ENCODE measurements around the gene PIK3C2B.

PIK3C2B gene

DNA sequence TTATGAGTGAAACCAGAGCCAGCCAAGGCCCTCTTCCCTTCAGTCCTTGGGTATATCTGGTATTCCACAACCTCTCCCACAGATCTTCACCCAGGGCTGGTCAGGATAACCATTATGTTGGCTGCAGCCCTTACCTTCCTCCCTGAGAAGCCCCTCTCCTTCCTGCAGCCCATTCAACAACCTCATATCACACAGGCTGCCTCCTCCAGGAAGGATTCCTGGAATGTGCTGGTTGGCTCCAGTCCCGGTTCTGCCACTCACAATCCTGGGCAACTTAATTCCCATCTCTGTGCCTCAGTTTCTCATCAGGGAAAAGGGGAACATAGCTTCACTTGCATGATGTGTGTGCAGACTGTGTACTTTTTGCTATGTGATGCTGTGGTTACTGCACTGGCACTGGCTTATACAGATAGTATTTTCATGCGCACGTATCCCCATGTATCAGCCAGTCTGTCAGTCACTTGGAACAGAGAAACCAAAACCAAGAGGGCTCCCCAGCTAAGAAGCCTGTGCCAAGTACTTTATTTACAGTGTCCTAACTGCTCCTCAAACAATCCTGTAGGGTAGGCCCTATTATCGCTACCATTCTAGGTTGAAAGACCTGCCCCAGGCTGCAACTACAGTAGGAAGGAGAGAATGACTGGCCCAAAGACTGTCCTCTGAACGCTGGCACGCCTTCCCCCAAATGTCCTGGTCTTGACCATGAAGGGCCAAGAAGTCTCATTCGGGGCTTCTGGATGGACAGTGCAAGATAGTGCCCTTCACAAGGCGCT is 43.1 kb downstream of the PIK3C2B start:
- no peak overlapping the region for H3K4me3 ChIP-seq (ENCODE audit: low read length in 2 of 2)
- peak overlapping the region; percentile 81 to 84 for H3K9ac ChIP-seq (ENCODE audit: low read depth in 1 of 2, low read length in 2 of 2)
- H3K4me1 ChIP-seq (ENCODE audit: control insufficient read depth in 2 of 2, insufficient read depth in 2 of 2, low read length in 2 of 2), result peaks cover 55 to 63% of the 10 kb centered on the region in 2 donors
- no peaks in the 10 kb centered on the region for H3K27me3 ChIP-seq (ENCODE audit: control insufficient read depth in 2 of 2, insufficient read depth in 2 of 2, low read length in 2 of 2)
- peaks cover 29 to 44% of the 10 kb centered on the region in 2 donors for H3K36me3 ChIP-seq (ENCODE audit: control insufficient read depth in 2 of 2, insufficient read depth in 2 of 2, low read length in 2 of 2)
- peak overlapping the region; percentile 98 to 99 for H3K27ac ChIP-seq (ENCODE audit: low read depth in 2 of 2, low read length in 2 of 2)
- no peaks in the 10 kb centered on the region for H3K9me3 ChIP-seq (ENCODE audit: control insufficient read depth in 2 of 2, low read length in 2 of 2)

DNA sequence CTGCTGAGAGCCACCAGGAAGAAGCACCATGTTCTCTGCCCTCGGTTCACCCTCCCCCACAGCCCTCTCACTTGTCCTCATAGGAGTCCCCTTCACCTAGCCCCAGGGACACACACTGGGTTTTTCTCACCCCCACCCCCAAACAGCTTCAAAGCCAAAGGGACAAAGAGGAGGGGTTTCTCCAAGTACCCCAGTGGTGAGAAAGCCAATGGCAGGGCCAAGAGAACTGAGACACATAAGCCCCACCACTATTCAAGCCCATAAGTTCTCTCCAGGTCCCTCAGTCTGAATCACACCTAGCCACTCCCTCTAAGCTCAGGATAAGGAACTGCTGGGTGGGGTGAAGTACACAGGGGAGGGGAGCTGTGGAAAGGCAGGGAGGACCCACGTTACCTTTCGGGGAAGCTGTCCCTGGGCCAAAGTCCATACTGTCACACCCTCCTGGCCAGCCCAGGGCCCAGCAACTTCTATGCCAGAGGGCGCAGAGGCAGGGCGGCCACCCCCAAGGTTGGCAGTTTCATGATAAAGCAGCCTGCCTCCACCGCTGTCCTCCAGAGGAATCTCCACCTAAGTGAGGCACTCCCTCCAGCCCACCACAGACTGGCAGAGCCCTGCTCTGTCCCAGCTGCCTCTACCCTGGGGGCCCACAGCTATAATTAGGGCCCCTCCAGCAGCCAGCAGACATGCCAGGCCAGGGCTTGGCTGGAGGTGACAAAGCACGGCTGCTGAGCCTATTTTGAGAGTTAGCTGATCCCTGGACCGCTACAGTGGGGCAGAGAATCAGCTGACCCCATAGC is 43.9 kb downstream of the PIK3C2B start:
- Histone ChIP-seq H3K4me3 (ENCODE audit: low read length in 2 of 2) (peak overlapping the region; percentile 36 to 57), H3K27ac (ENCODE audit: low read depth in 2 of 2, low read length in 2 of 2) (peak overlapping the region; percentile 98 to 99), H3K36me3 (ENCODE audit: control insufficient read depth in 2 of 2, insufficient read depth in 2 of 2, low read length in 2 of 2) (peaks cover 33 to 47% of the 10 kb centered on the region in 2 donors), H3K4me1 (ENCODE audit: control insufficient read depth in 2 of 2, insufficient read depth in 2 of 2, low read length in 2 of 2) (peaks cover 57 to 66% of the 10 kb centered on the region in 2 donors), H3K9ac (ENCODE audit: low read depth in 1 of 2, low read length in 2 of 2) (peak overlapping the region; percentile 81 to 84), H3K9me3 (ENCODE audit: control insufficient read depth in 2 of 2, low read length in 2 of 2) (no peaks in the 10 kb centered on the region), H3K27me3 (ENCODE audit: control insufficient read depth in 2 of 2, insufficient read depth in 2 of 2, low read length in 2 of 2) (no peaks in the 10 kb centered on the region)

DNA sequence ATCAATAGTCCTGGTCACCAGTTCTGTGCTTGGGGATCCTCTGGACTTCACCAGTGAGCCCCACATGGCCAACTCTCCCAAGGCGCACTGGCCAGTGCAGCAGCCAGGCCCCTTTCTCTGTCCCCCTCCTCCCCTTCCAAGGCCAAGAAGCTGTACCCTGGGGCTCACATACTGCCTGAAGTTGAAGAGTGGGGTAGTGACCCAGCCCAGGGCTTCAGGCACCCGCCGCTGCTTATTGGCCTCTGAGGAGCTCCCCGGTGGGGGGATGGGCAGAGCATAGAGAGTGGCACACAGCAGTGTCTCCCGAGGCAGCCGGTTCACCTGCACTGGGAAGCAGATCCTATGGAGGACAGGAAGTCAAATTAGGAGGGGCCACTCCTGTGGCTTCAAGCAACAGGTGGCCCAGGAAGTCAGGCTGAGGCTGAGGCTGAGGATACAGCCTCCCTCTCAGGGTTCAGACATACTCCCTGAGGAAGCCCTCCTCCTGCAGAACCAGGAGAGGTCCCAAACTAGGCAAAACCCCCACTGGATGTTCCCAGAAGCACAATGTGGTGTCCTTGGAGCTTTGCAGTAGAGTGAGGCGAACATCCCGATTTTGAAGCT is 44.8 kb downstream of the PIK3C2B start:
- Histone ChIP-seq H3K27ac (ENCODE audit: low read depth in 2 of 2, low read length in 2 of 2) (peak overlapping the region; percentile 98 to 99), H3K4me3 (ENCODE audit: low read length in 2 of 2) (peak overlapping the region; percentile 32 to 36), H3K9me3 (ENCODE audit: control insufficient read depth in 2 of 2, low read length in 2 of 2) (no peaks in the 10 kb centered on the region), H3K9ac (ENCODE audit: low read depth in 1 of 2, low read length in 2 of 2) (peak overlapping the region; percentile 62 to 63), H3K36me3 (ENCODE audit: control insufficient read depth in 2 of 2, insufficient read depth in 2 of 2, low read length in 2 of 2) (peaks cover 36 to 43% of the 10 kb centered on the region in 2 donors), H3K4me1 (ENCODE audit: control insufficient read depth in 2 of 2, insufficient read depth in 2 of 2, low read length in 2 of 2) (peaks cover 57 to 66% of the 10 kb centered on the region in 2 donors), H3K27me3 (ENCODE audit: control insufficient read depth in 2 of 2, insufficient read depth in 2 of 2, low read length in 2 of 2) (no peaks in the 10 kb centered on the region)

DNA sequence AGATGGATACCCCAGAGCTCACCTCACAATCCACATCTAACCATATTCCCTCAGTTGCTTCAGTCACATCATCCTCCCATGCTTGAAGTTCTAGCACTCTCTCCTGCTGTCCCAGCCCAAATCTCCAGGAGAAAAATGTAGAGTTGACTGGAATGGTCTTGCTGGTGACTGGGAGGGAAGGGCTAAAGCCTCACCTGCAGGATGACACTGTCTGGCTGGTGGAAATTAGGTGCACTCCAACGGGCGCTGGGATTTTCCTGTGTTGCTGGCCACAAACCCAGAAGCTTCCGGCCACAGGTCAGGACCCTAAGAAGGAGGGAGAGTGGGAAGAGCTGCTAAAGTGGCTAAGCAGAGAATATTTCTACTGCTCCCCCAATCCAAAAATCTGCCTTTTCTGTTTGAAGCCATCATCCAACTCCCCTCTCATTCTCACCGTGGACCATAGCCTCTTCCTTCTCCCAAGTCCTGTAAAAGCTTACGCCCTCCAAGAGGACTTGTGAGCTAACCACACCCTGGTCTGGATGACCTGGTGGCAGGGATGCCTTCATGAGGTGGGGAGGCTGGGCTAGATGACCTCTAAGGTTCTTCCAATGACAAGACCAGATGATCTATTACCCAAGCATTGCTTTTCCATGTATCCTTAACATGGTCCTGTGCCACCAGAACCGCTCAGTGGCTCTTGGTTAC is 45.5 kb downstream of the PIK3C2B start:
- Histone ChIP-seq H3K4me3 (ENCODE audit: low read length in 2 of 2) (peak overlapping the region in 1 of 2 donors; percentile 14), H3K27ac (ENCODE audit: low read depth in 2 of 2, low read length in 2 of 2) (peak overlapping the region; percentile 98 to 99), H3K9me3 (ENCODE audit: control insufficient read depth in 2 of 2, low read length in 2 of 2) (no peaks in the 10 kb centered on the region), H3K27me3 (ENCODE audit: control insufficient read depth in 2 of 2, insufficient read depth in 2 of 2, low read length in 2 of 2) (no peaks in the 10 kb centered on the region), H3K36me3 (ENCODE audit: control insufficient read depth in 2 of 2, insufficient read depth in 2 of 2, low read length in 2 of 2) (peaks cover 41 to 46% of the 10 kb centered on the region in 2 donors), H3K9ac (ENCODE audit: low read depth in 1 of 2, low read length in 2 of 2) (peak overlapping the region; percentile 62 to 63), H3K4me1 (ENCODE audit: control insufficient read depth in 2 of 2, insufficient read depth in 2 of 2, low read length in 2 of 2) (peaks cover 57 to 66% of the 10 kb centered on the region in 2 donors)

DNA sequence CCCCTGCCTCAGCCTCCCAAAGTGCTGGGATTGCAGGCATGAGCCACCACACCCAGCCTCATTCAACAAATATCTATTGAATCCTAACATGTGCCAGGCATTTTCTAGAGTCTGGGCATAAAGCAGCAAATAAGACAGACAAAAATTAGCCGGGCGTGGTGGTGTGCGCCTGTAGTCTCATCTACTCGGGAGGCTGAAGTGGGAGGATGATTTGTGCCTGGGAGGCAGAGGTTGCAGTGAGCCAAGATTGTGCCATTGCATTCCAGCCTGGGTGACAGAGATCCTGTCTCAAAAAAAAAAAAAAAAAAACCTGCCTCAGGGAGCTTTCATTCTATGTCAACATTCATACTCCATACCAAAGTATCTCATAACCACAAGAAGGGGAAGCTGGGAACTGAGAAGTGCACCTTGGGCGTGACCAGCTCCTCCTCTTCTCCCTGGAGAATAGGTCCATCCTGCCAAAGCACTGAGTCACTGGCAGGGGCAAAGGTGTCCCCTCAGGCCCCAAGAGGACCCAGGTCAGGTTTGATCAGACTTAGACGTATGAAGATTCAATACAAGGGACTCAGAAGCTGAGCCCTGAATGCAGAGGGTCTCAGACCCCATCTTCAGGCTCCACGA is 46.2 kb downstream of the PIK3C2B start:
- H3K4me1 ChIP-seq (ENCODE audit: control insufficient read depth in 2 of 2, insufficient read depth in 2 of 2, low read length in 2 of 2), result peaks cover 57 to 66% of the 10 kb centered on the region in 2 donors
- no peaks in the 10 kb centered on the region for H3K27me3 ChIP-seq (ENCODE audit: control insufficient read depth in 2 of 2, insufficient read depth in 2 of 2, low read length in 2 of 2)
- no peak overlapping the region for H3K4me3 ChIP-seq (ENCODE audit: low read length in 2 of 2)
- peak overlapping the region; percentile 98 to 99 for H3K27ac ChIP-seq (ENCODE audit: low read depth in 2 of 2, low read length in 2 of 2)
- H3K9me3 ChIP-seq (ENCODE audit: control insufficient read depth in 2 of 2, low read length in 2 of 2), result no peaks in the 10 kb centered on the region
- H3K9ac ChIP-seq (ENCODE audit: low read depth in 1 of 2, low read length in 2 of 2), result peak overlapping the region; percentile 36 to 63
- H3K36me3 ChIP-seq (ENCODE audit: control insufficient read depth in 2 of 2, insufficient read depth in 2 of 2, low read length in 2 of 2), result peaks cover 47 to 52% of the 10 kb centered on the region in 2 donors

DNA sequence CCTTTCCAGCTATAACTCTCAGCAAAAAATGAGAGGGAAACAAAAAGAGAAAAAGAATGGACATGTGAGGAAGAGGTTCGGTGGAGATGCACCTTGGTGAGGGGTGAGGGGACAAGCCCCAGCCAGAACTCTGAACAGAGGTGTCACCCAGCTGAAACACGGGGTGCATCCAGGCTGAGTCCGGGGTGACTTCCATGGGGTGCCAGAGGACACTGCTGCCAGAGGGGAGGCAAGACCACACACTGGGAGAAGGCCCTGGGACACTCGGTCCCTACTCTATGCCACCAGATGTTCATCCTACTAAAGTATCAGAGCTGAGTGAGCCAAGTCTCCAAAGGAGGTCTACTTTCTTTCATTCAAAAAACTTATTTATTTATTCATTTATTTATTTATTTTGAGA is 46.9 kb downstream of the PIK3C2B start:
- no peak overlapping the region for H3K4me3 ChIP-seq (ENCODE audit: low read length in 2 of 2)
- H3K36me3 ChIP-seq (ENCODE audit: control insufficient read depth in 2 of 2, insufficient read depth in 2 of 2, low read length in 2 of 2), result peaks cover 55 to 60% of the 10 kb centered on the region in 2 donors
- H3K27ac ChIP-seq (ENCODE audit: low read depth in 2 of 2, low read length in 2 of 2), result peak overlapping the region; percentile 49 to 98
- H3K9me3 ChIP-seq (ENCODE audit: control insufficient read depth in 2 of 2, low read length in 2 of 2), result no peaks in the 10 kb centered on the region
- H3K4me1 ChIP-seq (ENCODE audit: control insufficient read depth in 2 of 2, insufficient read depth in 2 of 2, low read length in 2 of 2), result peaks cover 53 to 60% of the 10 kb centered on the region in 2 donors
- H3K27me3 ChIP-seq (ENCODE audit: control insufficient read depth in 2 of 2, insufficient read depth in 2 of 2, low read length in 2 of 2), result no peaks in the 10 kb centered on the region
- H3K9ac ChIP-seq (ENCODE audit: low read depth in 1 of 2, low read length in 2 of 2), result no peak overlapping the region

DNA sequence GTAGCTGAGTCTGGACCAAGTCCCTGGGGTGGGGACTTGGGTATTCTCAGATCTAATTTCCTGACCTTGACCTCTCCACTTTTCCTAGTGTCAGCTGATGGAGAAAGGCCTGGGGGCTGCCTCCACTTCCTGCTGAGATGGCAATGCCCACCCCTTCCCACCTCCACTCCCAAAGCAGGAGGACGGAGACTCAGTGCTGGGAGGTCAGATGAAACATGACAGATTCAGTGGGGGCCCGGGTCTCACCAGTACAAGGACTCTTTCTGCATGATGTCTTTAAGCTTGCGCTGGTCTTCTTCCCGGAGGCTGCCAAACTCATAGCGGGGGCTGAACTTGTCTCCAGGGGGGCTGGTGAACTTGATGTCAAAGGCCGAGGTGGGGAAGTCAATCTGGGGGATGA is 47.4 kb downstream of the PIK3C2B start:
- H3K9me3 ChIP-seq (ENCODE audit: control insufficient read depth in 2 of 2, low read length in 2 of 2), result no peaks in the 10 kb centered on the region
- no peaks in the 10 kb centered on the region for H3K27me3 ChIP-seq (ENCODE audit: control insufficient read depth in 2 of 2, insufficient read depth in 2 of 2, low read length in 2 of 2)
- peaks cover 60 to 65% of the 10 kb centered on the region in 2 donors for H3K36me3 ChIP-seq (ENCODE audit: control insufficient read depth in 2 of 2, insufficient read depth in 2 of 2, low read length in 2 of 2)
- peak overlapping the region in 1 of 2 donors; percentile 49 for H3K27ac ChIP-seq (ENCODE audit: low read depth in 2 of 2, low read length in 2 of 2)
- H3K4me3 ChIP-seq (ENCODE audit: low read length in 2 of 2), result no peak overlapping the region
- H3K9ac ChIP-seq (ENCODE audit: low read depth in 1 of 2, low read length in 2 of 2), result no peak overlapping the region
- H3K4me1 ChIP-seq (ENCODE audit: control insufficient read depth in 2 of 2, insufficient read depth in 2 of 2, low read length in 2 of 2), result peaks cover 48 to 55% of the 10 kb centered on the region in 2 donors

DNA sequence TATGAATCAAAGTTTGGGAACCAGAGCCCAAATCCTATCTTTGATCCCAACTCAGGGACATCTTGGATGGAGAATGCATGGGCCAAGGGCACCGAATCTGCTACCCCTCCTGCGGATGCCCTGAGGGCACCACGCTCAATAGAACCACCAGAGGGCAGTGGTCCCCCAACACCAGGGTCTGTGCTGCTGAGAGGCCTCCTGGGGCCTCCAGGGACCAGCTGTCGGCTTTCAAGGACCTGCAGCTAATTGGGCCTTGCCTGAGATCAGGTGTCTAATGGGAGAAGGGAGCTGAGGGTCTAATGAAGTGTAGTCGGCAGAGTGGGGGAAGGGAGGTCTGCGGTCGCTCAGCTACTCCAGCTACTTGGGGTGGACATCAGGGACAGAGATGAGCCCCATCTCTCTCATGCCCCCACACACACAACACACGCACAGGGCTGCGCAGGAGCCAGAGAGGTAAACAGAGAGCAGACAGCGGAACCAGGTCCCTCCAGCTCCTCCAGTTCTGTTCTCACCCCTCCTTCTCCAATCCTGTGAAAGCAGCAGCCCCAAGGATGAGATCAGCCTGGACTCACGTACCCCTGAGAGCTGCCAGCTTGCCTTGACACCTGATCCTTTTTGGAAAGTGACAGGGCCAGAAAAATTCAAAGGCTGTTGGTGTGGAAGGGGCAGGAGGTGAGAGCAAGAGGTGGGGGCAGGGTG is 48.0 kb downstream of the PIK3C2B start:
- H3K27ac ChIP-seq (ENCODE audit: low read depth in 2 of 2, low read length in 2 of 2), result no peak overlapping the region
- H3K36me3 ChIP-seq (ENCODE audit: control insufficient read depth in 2 of 2, insufficient read depth in 2 of 2, low read length in 2 of 2), result peaks cover 65 to 71% of the 10 kb centered on the region in 2 donors
- H3K27me3 ChIP-seq (ENCODE audit: control insufficient read depth in 2 of 2, insufficient read depth in 2 of 2, low read length in 2 of 2), result no peaks in the 10 kb centered on the region
- peaks cover 42 to 48% of the 10 kb centered on the region in 2 donors for H3K4me1 ChIP-seq (ENCODE audit: control insufficient read depth in 2 of 2, insufficient read depth in 2 of 2, low read length in 2 of 2)
- H3K4me3 ChIP-seq (ENCODE audit: low read length in 2 of 2), result no peak overlapping the region
- no peak overlapping the region for H3K9ac ChIP-seq (ENCODE audit: low read depth in 1 of 2, low read length in 2 of 2)
- no peaks in the 10 kb centered on the region for H3K9me3 ChIP-seq (ENCODE audit: control insufficient read depth in 2 of 2, low read length in 2 of 2)

DNA sequence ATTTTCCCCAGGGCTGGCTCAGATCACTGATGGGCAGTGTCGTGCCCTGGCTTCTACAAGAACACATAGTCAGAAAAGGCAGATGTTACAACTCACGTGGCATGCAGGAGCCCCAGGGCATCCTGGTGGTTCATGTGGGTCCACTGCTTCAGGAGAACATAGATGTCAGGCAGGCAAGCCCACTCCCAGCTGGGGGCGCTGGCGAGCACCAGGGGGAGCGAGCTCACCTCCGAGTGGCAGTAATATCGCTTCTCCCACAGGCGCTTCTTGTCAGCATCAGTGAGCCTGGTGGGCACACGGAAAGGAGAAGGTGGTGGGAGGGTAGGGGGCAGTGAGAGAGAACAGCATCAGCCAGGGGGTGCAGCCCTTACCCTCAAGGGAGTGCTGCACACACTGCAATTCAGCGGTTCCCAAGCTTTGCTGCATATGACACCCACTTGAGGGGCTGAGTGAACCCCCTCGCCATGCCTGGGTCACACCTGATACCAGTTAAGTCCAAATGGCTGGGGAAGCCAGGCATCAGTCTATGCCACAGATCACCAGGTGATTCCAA is 48.7 kb downstream of the PIK3C2B start:
- no peak overlapping the region for H3K27ac ChIP-seq (ENCODE audit: low read depth in 2 of 2, low read length in 2 of 2)
- H3K27me3 ChIP-seq (ENCODE audit: control insufficient read depth in 2 of 2, insufficient read depth in 2 of 2, low read length in 2 of 2), result no peaks in the 10 kb centered on the region
- H3K36me3 ChIP-seq (ENCODE audit: control insufficient read depth in 2 of 2, insufficient read depth in 2 of 2, low read length in 2 of 2), result peaks cover 72 to 77% of the 10 kb centered on the region in 2 donors
- H3K9ac ChIP-seq (ENCODE audit: low read depth in 1 of 2, low read length in 2 of 2), result no peak overlapping the region
- no peaks in the 10 kb centered on the region for H3K9me3 ChIP-seq (ENCODE audit: control insufficient read depth in 2 of 2, low read length in 2 of 2)
- H3K4me3 ChIP-seq (ENCODE audit: low read length in 2 of 2), result no peak overlapping the region
- H3K4me1 ChIP-seq (ENCODE audit: control insufficient read depth in 2 of 2, insufficient read depth in 2 of 2, low read length in 2 of 2), result peaks cover 35 to 42% of the 10 kb centered on the region in 2 donors

Data from mucosa of rectum (tissue), 2 donors.